ENCODE data around the gene EXTL1. TPM values are rescaled to one million over a fixed set of nuclear protein-coding genes. Genes with fewer than 3 reads are reported as not detected.

Gene EXTL1
- total RNA-seq, 1 experiment from 2014 or later: 1.0 TPM

DNA sequence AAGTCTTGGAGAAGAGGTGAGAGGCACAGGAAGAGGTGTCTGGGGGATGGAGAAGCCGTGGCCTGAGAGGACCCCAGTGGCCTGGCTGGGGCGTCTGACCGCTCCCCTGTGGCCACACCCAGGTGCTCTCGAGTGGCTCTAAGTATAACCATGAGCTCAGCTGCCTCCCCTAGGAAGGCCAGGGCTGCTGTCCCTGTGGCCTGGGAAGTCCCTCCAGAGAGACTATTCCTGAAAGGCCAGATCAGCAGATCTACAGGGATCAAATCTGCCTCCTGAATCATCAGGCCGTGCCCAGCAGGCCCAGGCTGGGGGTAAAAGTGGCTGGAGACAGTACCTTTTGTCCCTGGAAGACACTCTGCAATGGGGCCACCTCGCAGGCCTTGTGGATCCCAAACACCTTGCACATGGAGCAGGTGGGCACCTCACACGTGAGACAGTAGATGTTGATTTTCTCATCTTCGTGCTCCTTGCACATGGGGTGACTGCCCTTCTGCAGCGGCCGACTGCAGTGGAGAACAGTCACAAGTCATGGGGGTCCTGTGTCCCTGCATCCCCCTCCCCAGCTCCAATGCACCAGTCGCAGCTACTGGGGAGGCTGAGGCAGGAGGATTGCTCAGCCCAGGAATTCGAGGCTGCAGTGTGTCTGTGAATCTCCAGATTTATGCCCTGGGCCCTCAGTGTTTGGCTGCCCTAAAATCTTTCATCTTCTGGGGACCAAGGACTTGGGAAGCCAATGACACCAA is 39.4 kb downstream of the EXTL1 start:
- Mint-ChIP-seq H3K27ac (no peak overlapping the region), H3K4me3 (no peak overlapping the region)

More for the DNA sequence above, 39.4 kb downstream of the EXTL1 start:
- Histone ChIP-seq H4K91ac (ENCODE audit: insufficient read length, low read depth, low read length) (no peak overlapping the region), H2BK120ac (ENCODE audit: low read depth, low read length, poor library complexity, severe bottlenecking) (no peak overlapping the region), H3T11ph (ENCODE audit: low read length) (no peak overlapping the region), H3K9me3 (ENCODE audit: control insufficient read depth, low read depth, low read length) (no peaks in the 10 kb centered on the region), H3K23ac (ENCODE audit: insufficient read length, low read depth, low read length) (no peak overlapping the region), H3K18ac (ENCODE audit: insufficient read length, low read depth, low read length) (no peak overlapping the region), H3K4me1 (ENCODE audit: insufficient read depth, low read length) (no peaks in the 10 kb centered on the region), H3K79me1 (ENCODE audit: insufficient read depth, low read depth, low read length, poor library complexity, severe bottlenecking) (no peaks in the 10 kb centered on the region), H4K8ac (replicated peaks; ENCODE audit: insufficient read length, low read depth, low read length) (no peak overlapping the region), H3K27ac (ENCODE audit: insufficient read length, low read depth, low read length) (no peak overlapping the region), H2BK5ac (ENCODE audit: insufficient read length, low read length) (no peak overlapping the region), H2BK12ac (ENCODE audit: insufficient read length, low read depth, low read length) (no peak overlapping the region), H3K14ac (ENCODE audit: insufficient read depth, low read length) (0 out of 2 replicates have a peak overlapping the region, but pooled peaks have one; percentile 36), H4K20me1 (ENCODE audit: control insufficient read depth, insufficient read depth, insufficient read length) (no peaks in the 10 kb centered on the region), H2BK20ac (ENCODE audit: low read depth, low read length, poor library complexity, severe bottlenecking) (no peak overlapping the region), H4K5ac (ENCODE audit: insufficient read length, low read depth, low read length) (no peak overlapping the region), H3K56ac (ENCODE audit: insufficient read length, low read depth, low read length) (no peak overlapping the region), H2AFZ (ENCODE audit: low read length) (no peak overlapping the region), H3K23me2 (ENCODE audit: insufficient read length, low read depth, low read length, poor library complexity, severe bottlenecking) (no peaks in the 10 kb centered on the region), H3K4me2 (ENCODE audit: insufficient read depth, insufficient read length, low read length) (no peak overlapping the region), H2BK15ac (ENCODE audit: low read depth, low read length) (no peak overlapping the region), H3K4ac (ENCODE audit: low read depth, low read length) (no peak overlapping the region), H3K79me2 (ENCODE audit: insufficient read depth, low read length) (no peaks in the 10 kb centered on the region), H3K27me3 (ENCODE audit: insufficient read depth, low read length) (no peaks in the 10 kb centered on the region), H2AK5ac (ENCODE audit: insufficient read length, low read length) (no peak overlapping the region), H3K9ac (ENCODE audit: extremely low read depth, insufficient read length, low read length) (no peak overlapping the region)
- TF ChIP-seq, protein P1, sequence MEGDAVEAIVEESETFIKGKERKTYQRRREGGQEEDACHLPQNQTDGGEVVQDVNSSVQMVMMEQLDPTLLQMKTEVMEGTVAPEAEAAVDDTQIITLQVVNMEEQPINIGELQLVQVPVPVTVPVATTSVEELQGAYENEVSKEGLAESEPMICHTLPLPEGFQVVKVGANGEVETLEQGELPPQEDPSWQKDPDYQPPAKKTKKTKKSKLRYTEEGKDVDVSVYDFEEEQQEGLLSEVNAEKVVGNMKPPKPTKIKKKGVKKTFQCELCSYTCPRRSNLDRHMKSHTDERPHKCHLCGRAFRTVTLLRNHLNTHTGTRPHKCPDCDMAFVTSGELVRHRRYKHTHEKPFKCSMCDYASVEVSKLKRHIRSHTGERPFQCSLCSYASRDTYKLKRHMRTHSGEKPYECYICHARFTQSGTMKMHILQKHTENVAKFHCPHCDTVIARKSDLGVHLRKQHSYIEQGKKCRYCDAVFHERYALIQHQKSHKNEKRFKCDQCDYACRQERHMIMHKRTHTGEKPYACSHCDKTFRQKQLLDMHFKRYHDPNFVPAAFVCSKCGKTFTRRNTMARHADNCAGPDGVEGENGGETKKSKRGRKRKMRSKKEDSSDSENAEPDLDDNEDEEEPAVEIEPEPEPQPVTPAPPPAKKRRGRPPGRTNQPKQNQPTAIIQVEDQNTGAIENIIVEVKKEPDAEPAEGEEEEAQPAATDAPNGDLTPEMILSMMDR (conservative IDR thresholded peaks at IDR 0.05): no peak
- DNase-seq: no peak
- peaks cover 2 to 9% of the 10 kb centered on the region in 2 experiments; a peak in 2 of 4 replicates for H3K4me1 Mint-ChIP-seq
- no CpG with 5 or more reads among the region's 12 CpGs for WGBS (ENCODE audit: extremely low coverage, insufficient read length, low lambda C conversion rate)
- no peaks in the 10 kb centered on the region for H3K36me3 Mint-ChIP-seq (ENCODE audit: insufficient read depth in 1 of 3, low read depth in 3 of 3)
- peaks cover 40% of the 10 kb centered on the region for H3K27me3 Mint-ChIP-seq (ENCODE audit: low read depth)
- H3K9me3 Mint-ChIP-seq: no peaks in the 10 kb centered on the region

Data from H9 (cell line).